Left renal pelvis (tissue), 4 donors: ENCODE measurements around the gene YIF1A. TPM values are rescaled to one million over a fixed set of nuclear protein-coding genes. Genes with fewer than 3 reads are reported as not detected.

ENCODE experiments used
- DNase-seq, 4 donors: peaks; one replicate each; pipeline ENCODE4 v3.0.0-alpha.2; 2013; ENCODE audit warnings: low read depth in 4 of 4, low spot score in 3 of 4
- polyA plus RNA-seq, 4 donors: library from polyadenylated mRNA; unstranded; fragments of 120-200 nt; gene quantifications; one replicate each; pipeline ENCODE4 v1.2.1, GENCODE V29; 2013; ENCODE audit not compliant: insufficient read length in 4 of 4

YIF1A gene
- 10 to 100 TPM; 43.0 to 57.7 (median 51.7) TPM for polyA plus RNA-seq

DNA sequence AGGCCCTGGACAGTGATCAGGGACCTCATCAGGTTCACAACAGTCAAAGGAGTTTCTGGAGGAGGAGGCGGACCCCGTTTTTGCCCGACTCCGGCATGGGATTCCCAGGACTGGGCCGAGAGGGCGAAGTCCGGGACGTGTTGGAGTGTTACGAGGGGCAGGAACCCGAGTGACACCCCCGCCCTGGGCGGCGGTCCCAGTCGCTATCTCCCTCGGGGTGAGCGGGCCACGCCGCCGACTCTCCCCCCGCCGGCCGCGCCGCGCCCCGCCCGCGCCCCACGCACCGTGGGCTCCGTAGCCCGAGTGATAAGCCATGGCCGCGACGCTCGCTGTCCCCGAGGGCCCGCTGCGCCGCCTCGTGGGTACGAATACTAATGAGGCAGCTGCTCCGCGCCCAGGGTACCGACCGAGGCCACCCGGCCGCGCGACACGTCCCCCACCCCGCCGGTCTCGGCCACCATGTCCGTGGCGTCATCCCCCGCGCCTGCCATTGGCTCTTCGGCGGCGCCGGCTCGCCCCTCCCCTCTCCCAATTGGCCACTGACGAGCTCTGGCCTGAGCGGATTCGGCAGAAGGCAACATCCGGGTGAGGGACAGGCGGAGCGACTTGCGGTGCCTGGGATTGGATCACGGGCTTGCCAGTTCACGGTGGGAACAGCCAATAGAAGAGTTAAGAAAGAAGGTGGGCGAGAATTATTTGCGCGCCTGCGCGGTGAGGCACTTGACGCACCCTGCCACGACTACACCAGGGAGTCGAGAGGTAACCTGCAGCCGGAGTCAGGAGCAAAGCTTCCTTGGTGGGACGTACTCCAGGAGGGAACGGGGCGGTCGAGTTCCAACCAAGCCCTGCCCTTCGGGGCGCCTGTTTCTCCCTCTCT lies at the start of gene YIF1A:
TSS of gene YIF1A (minus strand) at position 473 of the 877 bp plus-strand sequence. CDS start at position 315, 158 bp downstream.
- peak; percentile 94 to 98 (median 96) for DNase-seq

- no peak for DNase-seq
These were observed 48.4 kb upstream of the YIF1A start for GRCh38 chr11:66337103-66337899.

- no peak for DNase-seq
These were observed 47.5 kb upstream of the YIF1A start, which contains the start of gene RIN1 for GRCh38 chr11:66336234-66337102. Gene RIN1, minus strand, starts transcription at chr11:66336434. Its CDS starts 32 bp downstream, at chr11:66336402.

GRCh38 chr11:66335531-66336233 lies 46.7 kb upstream of the YIF1A start:
- DNase-seq, result no peak

DNA sequence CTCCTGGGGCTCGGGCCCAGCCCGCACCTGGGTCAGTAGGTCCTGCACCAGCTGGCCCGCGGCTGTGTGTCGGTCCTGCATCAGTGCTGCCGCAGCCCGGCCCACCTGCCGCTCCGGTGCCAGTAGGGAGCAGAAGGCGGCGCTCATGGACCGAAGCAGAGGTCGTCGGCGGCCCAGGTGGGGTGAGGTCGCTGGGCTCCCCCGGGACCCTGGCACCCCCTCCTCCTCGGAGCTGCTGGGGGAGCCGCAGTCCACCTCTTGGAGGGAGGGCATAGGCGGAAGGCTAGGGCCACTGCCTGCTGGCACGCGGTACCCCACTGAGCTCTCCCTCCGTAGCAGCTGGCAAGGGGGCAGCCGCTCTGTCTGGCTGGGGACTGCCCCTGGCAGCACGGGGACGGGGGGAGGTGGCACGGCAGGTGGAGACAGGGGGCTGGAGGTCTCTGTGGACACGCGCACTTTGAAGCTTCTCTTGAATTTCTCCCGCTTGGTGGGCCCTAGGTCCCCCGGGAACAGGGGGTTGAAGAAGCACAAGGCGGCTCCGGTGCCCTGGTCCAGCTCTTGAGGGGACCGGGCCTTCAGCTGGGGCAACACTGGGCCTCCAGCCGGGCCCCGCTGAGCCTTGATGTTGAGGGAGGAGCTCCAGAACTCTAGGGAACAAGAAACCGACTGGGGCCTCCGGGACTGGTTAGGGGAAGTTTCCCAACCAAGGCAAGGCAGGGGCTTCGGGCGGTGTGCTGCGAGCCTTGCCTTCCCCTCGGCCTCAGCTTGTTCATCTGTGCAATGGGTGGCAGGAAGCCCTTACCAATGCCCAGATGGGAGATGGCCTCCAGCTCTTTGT lies 45.9 kb upstream of the YIF1A start:
- no peak for DNase-seq

GRCh38 chr11:66333896-66334604 lies 45.1 kb upstream of the YIF1A start:
- DNase-seq, result no peak

DNA sequence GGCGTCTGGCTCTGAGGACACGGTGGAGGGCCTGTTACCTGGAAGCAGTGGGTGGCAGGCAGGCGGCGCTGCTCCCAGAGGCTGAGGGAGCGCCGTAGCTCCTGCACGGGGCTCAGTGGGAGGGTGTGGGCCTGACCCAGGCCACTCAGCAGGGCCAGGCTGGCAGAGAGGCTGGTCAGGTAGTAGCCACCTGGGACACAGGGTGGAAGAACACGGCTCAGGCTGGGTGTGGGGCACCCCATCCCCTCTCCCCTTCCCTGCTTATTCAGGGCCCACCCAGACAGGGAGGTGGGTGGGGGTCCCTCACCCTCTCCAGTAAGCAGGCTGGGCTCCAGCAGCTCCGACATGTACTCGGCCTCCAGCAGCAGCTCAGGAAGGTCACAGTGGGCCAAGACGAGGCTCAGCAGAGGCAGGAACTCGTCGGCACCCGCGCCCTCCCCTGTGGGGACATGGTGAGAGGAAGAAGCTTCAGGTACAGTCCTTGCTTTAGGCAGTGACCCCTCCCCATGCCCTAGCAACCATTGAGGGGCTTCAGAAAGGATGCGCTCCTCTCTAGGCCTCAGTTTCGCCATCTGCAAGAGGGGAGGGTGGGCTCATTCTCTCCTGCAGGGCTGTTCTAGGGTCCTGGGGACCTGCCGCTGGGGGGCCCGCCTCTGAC lies 44.4 kb upstream of the YIF1A start:
- DNase-seq, result no peak

- no peak for DNase-seq
These were observed 43.7 kb upstream of the YIF1A start for GRCh38 chr11:66332371-66333219.

- no peak for DNase-seq
These were observed 42.8 kb upstream of the YIF1A start for GRCh38 chr11:66331542-66332370.

DNA sequence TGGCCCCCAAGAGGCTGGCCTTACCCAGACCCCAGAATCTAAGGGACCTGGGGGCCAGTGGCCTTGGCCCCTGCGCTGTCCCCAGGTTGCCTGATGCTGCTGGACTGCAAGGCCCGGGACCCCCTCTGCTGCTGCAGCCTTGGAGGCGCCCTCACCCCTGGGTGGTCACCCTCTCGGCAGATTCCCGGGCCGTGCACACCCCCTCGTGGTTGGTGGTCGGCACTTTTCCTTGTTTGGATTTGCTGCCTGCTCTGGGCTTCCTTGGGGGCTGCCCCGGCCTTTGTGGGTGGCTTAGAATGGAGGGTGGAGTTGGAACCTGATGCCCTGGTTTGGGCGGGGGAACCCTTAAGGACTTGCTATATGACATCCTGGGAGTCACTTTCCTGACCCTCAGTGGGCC lies 42.0 kb upstream of the YIF1A start:
- no peak for DNase-seq

DNA sequence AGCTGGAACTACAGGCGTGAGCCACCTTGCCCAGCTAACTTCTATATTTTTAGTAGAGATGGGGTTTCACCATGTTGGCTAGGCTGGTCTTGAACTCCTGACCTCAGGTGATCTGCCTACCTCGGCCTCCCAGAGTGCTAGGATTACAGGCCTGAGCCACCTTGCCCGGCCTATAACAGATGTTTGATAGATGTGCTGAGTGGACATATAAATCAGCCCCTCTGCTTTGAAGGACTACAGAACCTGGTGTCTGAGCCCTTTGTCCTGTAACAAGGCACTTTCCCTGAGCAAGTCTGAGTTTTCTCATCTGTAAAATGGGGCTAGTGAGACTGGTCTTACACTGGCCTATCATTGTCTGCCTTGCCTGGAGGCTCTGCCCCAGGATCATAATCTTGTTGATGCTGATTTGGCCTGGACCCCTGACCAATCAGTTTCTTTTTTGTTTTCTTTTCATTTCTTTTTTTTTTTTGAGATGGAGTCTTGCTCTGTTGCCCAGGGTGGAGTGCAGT lies 40.3 kb upstream of the YIF1A start:
- no peak for DNase-seq

DNA sequence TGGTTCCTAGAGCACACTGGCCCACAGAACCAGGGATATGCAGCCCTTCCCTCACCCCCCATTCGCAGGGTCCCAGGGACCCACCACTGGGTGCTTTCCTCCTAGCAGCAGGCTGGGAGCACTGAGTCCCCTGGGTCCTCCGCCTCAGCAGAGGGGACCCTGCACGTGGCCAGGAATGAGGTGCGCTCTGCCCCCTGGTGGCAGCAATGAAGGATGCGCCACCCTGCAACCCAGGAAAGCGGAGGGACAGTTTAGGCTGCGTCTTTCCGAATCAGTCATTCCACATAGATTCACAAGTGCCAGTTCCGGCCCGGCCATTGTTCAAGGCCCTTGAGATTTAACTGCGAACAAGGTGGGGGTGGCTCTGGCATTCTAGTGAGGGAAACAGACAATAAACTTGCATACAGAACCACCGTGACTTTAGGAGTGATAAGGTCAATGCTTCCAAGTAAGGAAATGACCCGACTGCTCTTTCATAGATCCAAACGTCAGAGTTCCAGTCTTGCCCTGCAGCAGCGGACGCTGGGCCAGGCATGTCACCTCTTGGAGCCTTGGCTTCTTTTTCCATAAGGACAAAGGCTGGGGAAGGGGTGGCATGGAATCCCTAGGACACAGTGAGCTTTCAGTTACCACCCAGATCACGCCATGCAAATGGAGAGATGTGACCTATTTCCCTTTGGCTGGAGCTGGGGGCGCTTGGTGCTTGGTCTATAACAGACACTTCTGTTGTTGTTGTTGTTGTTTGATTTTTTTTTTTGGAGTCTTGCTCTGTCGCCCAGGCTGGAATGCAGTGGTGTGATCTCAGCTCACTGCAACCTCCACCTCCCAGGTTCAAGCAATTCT lies 39.6 kb upstream of the YIF1A start:
- DNase-seq, result no peak

DNA sequence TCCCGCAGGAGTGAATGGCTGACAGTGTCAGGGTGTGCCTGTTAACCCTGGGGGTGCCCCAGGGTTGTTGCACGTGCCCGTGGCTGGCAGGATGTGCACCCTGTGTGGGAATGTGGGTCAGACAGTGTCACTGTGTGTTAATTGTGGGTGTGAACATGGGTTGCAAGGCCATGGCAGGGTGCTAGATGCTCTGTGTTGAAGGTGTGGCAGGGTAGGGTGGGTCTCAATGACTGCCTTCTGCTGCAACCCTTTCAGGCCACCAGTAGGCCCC lies 39.0 kb upstream of the YIF1A start:
- DNase-seq, result no peak

DNA sequence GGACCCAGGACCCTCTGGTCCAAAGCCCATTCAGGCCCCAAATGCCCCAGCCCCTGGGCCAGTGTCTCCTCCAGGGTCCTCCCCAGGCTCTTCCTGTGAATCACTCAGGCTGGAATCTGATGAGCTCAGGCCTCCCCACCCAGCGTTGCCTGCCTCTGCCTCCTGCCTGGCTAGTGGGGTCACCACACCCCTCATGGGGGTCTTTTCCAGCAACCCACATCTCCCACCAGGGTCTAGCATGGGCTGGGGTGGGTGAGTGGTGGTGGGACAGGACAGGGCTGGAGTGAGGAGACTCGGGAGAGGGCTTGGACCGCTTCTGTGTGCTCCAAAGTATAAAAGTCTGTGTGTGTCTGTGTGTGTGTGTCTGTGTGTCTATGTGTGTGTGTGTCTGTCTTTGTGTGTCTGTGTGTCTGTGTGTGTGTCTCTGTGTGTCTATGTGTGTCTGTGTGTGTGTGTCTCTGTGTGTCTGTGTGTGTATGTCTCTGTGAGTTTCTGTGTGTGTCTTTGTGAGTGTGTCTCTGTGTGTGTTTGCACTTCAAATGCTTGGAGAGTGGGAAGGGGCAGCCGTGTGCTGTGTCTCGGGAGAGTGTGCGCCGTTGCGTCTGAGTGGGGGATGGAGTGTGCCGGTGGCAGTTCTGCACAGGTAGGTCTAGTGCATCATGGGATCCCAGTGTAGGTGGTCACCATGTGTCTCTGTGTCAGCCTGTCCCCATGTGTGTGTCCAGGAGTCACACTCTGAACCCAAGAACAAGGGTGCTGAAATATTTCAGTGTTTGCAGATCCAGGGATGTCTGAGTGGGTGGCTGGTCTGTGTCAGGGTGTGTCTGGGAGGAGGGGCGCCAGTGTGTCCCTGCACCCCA lies 38.5 kb upstream of the YIF1A start:
- no peak for DNase-seq
